CD4-positive, alpha-beta T cell treated with Interleukin-1 beta for 1 hour (primary cell): ENCODE data around the gene FMO2.
A peak's percentile ranks its signal among the peaks of the same experiment; 100 is the strongest.

ENCODE experiments used
- DNase-seq, 2 donors: peaks; one replicate each; pipeline ENCODE4 v3.0.0-alpha.2; 2020 to 2022

The FMO2 gene

DNA sequence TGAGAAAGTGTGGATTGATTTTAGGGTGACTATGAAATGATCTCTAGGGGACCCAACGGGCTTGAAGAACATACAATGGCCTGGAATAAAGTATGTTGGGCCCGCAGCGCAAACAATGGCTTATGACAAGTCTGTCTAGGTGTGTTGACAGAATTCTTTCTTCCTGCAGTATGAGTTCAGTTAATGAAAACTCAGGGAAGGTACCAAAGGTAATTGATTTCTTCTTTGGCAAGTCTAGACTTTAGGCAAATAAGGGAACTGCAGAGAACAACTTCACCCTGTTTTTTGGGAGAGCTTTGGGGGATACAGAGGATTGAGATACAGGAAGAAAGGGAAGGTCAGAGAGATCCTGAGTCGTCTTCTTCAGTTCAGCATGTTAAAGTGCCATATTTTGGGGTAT is 7.8 kb upstream of the FMO2 start:
- no peak for DNase-seq

DNA sequence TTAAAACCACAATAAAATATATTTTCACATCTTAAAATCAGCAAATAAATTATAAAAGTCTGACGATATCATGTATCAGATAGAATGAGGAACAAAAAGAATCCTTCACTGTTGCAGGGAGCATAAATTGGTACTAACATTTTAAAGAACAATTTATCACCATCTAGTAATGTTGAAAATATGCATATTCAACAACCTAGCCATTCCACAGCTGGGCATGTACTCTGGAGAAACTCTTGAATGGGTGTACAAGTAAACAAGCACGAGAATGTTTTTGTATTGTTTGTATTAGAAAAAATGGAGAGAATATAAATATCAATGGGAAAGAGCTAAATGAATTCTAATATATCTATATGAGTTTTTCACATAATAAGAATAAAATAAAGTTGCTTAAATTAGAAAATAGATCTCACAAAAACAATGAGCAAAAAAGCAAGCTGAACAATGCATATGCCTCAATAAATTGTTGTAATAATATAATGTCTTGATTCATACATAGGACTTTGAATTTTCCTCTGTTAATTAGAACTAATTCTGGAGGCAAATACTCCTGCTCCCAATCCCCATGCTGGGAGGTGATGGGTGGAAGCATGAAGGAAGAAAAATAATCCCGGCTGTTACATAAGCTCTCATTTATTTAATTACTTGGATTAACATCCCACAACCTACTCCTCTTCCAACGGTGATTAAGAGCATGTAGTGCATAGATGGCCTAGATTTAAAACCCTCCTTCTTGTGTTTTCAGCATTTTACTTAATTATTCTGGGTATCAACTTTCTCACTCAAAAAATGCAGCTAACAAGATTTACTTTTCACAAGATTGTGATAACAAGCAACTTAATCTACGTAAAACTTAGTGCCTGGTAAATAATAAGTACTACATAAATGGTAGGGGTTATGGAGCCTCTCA is 5.5 kb upstream of the FMO2 start:
- DNase-seq: no peak

DNA sequence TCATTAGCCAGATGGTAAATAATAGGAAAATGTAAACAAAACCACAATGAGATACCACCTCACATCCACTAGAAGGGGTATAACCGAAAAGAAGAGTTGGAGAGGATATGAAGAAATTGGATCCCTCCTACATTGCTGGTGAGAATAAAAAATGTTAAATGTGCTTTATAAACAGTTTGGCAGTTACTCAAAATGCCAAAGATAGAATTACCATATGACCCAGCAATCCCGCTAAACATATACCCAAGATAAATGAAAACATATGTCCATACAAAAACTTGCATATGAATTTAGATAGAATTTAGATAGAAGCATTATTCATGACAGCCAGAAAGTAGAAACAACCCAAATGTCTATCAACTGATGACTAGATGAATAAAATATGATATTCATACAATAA is 4.4 kb upstream of the FMO2 start:
- DNase-seq: no peak

DNA sequence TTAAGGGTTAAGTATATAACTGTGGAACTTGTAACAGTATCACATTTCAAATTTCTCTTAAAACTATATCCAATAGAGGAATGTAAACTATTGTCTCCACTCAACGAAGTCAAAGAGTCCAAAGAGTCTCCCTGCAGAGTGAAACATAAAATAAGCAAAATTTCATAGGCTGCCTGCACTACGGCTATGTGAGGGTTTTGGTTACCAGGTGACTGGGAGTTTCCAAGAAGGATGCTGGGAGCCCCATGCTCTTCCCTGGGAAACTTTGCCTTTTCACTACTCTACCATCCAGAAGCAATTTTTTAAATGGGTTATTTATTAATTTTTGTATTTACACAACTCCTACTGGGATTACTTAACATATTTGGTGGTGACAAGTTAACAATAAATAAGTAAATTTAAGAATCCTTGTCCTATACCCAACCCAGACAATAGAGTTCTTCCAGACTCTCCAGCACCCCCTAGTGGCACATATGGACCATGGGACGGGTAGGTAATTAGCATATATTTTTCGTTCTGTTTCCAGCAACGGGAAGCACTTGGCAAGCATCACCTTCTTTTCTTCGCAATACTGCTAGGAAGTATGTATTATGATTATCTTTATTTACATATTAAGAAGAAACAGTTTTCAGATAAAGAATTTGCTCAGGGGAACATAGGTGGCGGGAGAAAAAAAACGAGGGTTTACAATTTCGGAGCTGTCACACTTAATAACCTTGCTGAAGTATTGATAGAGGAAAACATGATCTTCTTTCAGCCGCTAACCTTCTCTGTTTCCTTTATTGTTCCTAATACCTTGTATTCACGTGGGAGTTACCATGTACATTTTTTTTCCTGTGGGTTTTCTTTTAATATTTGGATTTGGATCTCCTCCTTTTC is 3.5 kb downstream of the FMO2 start:
- peak; percentile 13 to 44 for DNase-seq

DNA sequence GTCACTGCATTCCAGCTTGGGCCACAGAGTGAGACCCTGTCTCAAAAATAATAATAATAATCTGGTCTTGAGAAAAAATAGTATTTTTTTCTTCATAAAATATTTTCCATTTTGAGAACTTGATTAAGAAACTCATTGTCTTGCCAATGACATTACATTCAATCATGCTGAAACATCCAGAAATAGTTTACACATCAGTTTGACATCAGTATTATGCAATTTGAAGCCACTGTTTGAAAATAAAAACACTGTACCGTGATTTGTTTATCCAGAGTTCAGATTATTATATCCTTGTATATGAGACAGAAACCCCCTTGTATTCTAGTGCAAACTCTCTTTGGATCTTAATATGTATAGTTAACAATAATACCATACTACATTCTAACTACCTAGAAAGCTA is 6.9 kb downstream of the FMO2 start:
- no peak for DNase-seq

DNA sequence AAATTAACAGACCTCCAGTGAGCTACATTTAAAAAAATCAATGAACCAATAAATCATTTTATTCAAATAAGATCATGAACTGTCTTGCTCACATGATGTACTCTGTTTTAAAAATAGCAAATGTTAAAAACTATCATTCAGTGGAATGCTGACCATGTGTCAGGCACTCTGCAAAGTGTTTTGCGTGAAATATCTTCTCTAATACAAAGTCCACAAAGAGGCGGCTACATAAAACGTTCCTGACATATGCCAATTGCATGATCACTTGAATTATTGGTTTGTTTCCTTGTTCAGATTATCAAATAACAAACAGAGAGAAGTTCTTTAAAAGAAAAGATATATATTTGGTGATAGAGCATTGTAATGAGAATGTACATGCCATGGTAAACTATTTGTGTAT is 10.7 kb downstream of the FMO2 start:
- DNase-seq: no peak

DNA sequence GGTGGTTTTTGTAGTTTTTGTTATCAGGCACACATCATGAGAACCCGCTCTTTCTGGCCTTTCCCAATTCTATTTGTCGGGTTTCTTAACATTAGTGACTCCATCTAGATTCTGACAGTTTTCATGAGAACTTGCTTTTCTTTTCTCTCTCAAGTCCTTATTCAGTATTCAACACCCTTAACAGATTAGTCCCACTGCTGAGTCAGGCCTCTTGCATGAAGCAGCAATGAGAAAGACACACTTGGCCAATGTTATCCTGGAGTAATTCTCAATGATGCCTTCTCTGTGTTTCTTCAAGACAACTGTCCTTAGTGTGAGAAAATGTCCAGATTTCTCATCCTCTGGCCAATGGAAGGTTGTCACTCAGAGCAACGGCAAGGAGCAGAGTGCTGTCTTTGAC is 11.3 kb downstream of the FMO2 start:
- no peak for DNase-seq

DNA sequence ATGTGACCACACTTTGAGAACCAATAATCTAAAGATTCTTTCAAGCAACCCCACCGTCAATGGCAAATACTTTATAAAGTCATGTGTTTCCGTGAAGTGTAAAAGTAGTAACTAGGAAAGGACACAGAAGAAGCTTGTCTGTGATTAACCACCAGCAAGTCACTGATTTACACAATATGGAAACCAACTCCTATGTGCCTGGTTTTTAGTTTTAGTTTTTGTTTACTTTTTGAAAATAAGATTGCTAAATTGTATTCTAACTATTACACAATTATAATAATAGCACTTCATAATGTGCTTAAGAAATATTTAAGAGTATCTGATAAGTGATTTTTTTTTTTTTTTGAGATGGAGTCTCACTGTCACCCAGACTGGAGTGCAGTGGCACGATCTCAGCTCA is 13.0 kb downstream of the FMO2 start:
- DNase-seq: no peak

DNA sequence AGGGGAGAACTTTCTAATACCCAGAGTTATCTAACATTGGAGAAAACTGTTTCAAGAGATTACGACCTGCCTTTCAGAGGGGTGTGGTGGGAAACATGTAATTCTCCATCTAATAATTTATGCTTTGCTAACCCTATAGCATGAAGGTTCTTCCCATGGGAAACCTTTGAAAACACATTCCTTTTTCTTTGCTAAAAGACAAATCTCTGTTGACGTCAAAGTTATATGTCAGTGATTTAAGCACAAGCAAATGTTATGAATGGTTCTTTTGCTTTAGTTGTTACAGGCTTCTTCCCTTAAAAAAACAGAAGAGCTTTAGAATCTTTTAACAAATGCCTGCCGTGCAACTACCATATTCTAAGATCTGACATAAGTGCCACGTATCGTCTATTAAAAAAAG is 19.2 kb downstream of the FMO2 start:
- DNase-seq: no peak

DNA sequence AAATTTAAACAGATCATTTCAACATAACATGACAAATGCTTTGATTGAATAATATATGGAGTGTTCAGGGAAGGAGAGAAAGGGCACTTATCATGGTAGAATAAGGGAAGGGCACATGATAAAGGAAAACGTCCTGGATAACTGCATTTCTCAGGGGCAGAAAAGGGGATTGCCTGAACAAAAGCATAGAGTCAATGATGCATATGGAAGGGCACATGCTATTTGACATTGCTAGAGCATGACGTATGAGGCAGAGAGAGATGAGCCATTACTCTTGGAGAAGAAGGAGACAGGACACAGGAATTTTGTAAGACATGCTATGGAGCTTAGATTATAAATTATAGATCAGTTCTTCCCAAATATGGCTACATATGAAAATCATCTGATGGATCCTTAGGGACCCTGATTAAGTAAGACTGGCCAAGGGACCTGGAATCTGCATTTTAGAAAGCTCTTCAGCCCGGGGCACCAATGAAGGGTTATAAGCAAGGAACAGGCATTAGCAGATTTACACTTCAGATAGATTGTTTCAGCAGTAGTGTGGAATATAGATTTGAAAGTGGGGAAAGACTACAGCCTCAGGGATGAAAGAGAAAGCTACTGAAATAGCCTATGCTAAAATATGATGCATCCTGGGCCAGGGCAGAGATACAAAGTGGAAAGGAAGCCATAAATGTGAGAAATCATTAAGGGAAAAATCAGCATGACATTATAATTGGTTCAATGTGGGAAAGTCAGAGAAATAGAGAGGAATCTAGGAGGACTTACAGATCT is 21.3 kb downstream of the FMO2 start:
- DNase-seq: no peak

DNA sequence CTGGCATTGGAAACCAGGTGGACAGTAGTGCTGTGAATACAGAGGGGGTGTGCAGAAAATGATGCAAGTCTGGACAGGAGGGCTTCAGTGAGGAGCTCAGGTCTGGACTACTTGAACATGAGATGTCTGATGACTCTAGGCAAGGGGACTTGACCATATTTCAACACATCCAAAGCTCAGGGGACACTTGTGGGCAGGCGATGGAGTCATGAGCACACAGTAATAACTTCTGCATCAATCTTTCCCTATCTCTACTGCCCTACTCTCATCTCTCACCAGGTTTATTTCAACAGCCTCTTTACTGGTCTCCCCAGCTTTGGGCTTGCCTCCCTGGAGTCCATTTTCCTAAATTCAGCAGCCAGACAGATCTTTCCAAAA is 21.9 kb downstream of the FMO2 start:
- no peak for DNase-seq

DNA sequence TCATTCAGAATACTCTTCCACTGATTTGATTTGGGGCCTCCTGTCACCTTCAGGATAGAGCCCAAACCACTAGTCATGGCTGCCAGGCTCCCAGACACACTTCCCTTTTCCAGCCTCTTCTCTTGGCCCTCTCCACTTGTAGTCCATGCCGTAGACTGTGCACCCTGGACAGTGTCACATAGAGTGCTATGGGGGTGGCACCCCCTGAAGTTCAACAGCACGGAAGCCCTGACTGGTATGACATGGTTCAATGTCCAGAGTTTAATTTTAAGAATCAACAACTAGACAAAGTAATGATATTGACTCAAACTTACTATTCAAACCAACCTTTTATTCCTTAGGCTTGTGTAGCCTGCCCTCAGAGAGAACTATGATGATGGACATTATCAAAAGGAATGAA is 22.3 kb downstream of the FMO2 start:
- no peak for DNase-seq

DNA sequence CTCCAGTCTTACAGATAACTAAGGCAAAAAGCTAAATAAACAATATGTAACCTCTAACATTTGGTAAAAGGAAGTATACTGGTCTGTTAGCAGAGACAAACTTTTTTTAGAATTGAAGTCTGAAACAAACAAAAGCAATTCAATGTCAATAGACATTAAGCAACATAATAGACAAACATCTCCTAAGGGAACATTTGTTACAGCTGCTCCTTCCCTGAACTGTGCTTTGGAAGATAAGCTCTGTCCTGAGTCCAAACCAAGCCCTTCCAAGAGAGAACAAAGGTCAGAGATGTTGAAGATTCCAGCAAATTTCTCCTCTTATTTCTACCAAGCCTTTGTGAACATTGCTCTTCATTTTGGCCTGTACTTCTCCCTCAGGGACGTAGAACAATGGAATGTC is 25.3 kb downstream of the FMO2 start:
- no peak for DNase-seq

DNA sequence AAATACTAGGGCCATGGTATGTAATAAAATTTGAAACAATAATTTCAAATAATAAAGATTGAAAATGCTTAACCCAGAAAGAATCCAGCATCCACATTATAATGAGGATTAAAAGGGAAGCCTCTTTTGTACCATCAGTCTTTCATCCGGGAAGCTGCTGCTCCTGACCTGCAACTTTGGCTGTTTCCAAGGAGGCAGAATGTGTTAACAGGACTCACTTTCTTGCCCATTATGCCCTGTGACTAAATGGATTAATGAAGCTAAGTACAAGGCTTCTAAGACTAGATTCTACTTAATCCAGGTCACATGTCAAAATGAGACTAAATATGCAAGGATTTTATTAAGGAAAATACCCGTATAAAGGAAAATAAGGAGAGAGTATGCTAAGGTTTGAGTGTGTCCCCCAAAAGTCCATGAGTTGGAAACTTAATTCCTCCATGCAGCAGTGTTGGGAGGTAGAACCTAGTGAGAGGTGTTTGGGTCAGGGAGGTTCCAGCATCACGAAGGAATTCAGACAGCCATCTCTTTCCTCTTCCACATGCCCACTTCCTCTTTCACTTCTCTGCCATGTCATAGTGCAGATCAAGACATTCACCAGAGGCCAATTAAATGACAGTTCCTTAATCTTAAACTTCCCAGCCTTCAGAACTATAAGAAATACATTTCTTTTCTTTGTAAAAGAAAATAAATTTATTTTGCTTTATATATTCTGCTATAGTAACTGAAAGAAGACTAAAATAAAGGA is 27.7 kb downstream of the FMO2 start:
- peak in 1 of 2 donors; percentile 5 for DNase-seq

DNA sequence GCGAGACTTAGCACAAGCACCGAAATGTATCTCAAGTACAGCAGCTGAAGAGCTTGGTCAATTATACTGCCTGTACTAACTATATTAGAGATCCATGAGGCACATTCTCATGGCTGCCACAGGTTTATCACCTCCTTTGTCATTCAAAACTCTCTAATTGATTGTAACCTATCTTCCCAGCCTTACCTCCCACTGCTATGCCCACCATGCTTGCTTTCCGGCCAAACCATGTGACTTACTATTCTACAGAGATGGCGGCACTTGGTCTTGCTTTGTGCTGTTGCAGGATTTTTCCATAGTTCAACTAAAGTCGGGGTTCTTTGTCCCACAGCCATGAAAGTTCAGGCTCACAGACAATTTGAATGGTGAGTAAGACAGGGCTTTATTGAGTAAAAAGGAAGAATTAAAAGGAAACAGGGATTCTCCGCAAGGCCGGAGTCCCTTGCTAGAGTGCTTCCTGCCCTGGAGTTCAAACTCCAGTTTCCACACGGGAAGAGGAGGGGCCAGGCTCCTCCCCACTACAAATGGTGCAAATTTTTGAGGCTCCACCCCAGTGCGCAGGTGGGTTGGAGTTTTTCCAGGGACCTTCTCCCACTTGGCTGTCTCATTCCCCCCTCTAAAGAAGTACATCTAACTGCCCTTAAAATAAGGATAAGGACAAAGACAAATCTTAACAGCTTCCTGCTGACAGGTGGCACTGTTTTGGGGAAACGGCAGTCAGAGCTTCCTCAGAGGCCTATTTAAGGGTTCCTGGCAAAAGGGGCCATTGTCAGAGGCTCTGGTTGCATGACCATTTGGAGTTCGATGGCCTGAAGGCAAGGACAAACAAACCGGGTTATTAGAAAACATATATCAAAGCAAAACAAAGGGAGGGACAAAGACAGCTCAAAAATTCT is 28.7 kb downstream of the FMO2 start:
- no peak for DNase-seq

DNA sequence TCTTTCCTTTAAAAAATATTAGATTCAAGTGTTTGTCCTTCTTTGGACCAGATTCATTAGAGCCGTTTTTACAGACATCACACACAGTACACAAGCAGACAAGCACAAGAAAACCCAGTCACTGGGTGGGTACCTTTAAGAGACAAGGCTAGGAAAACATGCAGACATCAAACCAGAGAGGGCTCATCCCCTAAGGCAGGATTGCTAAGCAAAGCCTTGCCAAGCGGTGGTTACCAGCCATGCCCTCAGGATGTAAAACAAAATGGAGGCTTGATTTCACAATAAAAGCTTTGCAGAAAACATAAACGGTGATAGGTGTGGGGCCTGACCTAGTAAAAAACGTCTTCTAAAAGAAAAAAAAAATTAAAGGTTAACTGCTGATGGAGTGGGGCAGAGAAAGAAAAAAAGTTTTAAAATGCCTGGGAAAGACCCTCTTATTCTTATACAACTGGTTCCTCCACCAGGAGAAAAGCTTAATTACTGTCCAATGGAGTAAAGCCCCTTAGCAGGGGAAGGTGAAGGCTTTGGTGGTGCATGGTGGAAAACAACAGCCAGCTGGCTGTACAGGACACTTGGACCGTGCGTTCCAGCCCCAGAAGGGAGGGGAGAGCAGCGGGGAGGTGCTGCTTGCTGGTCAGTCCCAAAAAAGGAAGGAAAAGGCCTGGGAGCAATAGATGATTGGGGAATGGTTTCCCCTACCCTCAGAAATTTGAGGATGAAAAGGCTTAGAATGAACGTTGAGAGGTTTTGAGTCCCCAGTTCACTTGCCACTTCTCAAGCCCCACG is 32.8 kb downstream of the FMO2 start:
- no peak for DNase-seq

DNA sequence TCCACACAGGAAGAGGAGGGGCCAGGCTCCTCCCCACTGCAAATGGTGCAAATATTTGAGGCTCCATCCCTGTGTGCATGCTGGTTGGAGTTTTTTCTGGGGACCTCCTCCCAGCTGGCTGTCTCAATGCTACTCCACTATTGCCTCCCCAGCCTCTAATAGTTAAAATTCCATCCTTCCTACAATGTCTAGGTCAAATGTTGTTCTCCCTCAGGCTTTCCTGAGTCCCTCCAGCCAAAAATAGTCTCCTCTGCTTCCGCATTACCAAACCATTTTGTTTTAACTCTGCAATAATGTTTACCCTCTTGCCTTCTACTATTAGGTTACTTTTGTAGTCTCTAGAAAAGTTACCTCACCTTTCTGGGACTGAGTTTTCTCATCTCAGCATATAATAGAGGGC is 33.6 kb downstream of the FMO2 start:
- no peak for DNase-seq

DNA sequence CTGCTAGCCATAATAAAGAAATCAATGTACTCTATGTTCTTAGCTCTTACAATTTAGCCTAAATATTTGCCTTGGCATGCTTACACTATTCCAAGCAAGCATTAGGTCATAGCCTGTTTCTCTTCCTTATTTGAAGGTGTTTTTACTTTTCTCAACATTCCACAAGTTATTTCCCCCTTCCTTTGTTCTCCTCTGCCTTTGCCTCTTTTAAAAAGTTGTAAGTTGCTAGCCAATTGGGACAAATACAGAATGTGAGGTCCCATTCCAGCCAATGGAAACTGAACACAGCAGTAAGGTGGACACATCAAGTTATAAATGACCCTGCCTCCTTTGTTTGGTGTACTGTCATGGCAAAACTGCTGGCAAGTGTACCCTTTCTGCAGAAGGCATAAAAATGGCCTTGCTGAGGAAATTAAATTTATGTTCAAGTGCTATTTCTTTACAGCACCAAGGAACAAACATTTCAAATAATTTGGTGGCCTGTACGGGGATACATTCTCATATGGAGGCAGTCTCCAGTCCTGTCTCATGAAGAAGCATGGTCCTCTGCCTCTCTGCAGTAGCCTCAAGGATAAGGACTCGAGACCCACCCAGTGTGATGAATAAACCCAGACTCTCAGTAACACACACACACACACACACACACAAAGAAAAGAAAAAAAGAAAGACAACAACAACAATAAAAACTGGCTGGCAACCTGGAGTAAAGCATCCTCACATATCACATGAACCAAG is 34.4 kb downstream of the FMO2 start:
- DNase-seq: no peak

DNA sequence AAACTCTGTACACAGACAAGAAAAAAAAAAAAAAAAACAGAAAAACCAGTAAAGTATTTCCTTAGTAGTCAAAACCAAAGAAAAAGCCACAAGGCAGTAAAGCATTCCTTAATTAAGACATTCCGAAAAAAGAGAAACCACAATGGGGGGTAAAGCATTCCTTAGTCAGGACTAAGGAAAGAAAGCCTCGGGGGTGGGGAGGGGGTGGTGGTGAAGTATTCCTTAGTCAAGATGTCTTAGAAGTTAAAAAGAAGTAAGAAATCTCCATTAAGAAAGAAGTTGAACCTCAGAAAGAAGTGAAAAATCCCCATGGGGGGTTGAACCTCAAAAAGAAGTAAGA is 35.0 kb downstream of the FMO2 start:
- DNase-seq: no peak

DNA sequence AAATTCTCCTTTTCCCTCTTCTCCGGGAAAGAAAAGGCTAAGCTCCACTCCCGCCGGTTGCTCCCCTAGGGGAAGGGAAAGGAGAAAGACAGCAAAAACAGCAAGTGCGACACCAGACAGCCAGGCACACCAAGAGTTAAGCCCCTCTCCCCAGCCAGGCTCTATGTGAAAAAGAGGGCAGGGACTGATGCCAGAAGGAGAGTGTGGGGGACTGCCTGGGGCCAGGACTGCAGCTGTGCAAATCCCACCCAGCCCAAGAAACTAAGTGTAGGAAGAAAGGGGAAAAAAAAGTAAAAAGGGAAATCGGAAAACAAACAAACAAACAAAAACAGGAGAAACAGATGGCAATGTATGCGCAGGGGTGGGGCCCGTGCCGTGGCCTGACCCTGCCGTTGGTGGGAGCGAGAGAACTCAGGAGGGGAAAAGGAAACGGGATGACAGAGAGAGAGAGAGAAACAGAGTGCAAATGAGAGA is 35.5 kb downstream of the FMO2 start:
- no peak for DNase-seq
